MV-4-11 (cell line): ENCODE results near the gene UPP2.

Experiments
- DNase-seq: peaks from one replicate; lab custom pipeline; 2025; lab: John Stamatoyannopoulos, UW

Gene UPP2

DNA sequence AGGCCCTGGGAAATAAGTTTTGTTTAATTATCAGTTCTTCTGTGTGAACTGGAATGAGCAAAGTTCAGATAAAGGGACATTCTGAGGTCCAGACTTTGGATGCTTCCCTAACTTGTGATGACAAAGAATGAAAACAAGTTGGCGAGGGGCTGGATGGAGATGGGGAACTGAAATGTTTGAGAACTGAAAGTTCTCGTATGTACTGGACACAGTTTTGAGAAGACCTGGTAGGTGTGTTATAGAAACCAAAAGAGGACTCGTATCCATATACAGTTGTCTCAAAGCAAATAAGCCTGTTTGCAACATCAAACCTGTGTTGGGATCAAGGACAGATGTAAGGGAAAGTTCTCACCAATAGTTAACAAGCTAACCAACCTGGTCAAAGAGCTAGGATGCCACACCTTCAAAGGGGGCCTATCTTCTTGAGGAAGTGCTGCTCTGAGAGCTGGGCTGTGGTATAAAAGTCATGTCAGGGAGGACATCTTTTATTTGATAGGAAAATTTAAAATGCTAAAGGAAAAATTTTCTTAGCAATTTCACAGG, at the start of gene UPP2:
UPP2 (plus strand) TSS at position 493 of the 543 bp plus-strand sequence. CDS start 188 bp downstream, outside the sequence.
- peak; percentile 18 for DNase-seq

DNA sequence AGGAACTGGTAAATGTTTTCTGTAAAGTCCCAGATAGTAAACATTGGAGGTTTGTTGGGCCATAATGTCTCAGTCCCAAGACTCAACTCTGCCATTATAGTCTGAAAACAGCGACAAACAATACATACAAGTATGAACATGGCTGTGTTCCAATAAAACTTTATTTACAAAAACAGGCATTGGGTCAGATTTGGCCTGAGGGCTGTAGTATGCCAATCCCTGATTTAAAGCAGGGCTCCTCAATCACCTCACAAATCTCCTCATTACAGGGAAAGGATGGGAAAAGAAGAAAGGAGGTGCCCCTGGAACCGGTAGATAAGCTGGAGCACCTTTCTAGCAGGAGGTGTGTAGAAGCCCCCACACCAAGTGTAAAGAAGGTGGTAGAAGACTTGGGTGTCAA, 48.9 kb upstream of the UPP2 start:
- DNase-seq = no peak

- DNase-seq = no peak
Observed at GRCh38 chr2:158056875-158057274, 44.8 kb upstream of the UPP2 start.

- no peak for DNase-seq
Observed at GRCh38 chr2:158060160-158060834, 41.4 kb upstream of the UPP2 start.

DNA sequence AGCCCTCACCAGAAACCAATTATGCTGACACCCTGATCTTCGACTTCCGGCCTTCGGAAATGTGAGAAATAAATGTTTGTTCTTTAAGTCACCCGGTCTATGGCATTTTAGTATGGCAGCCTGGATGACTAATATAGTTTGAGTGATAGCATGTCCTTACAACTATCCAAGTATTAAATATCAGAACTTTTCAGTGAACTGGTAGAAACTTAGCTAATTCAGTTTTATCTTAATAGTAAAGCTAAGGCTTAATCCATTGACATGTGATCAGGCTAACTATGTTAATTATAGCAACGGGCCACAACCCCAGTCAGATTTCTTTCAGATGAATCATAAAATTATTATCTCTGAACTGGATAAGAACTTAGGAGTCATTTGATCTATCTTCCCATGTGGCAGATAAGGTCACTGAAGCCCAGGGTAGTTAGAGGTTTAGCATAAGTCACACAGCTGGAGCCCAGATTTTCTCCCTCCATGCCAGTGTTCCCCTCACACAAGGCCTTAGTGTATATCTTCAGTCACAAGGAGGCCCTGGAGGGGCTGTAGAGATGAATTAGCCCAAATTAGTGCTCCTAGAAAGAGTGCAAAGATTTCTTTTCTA, 40.7 kb upstream of the UPP2 start:
- no peak for DNase-seq

- no peak for DNase-seq
Observed at GRCh38 chr2:158061763-158062162, 39.9 kb upstream of the UPP2 start.

DNA sequence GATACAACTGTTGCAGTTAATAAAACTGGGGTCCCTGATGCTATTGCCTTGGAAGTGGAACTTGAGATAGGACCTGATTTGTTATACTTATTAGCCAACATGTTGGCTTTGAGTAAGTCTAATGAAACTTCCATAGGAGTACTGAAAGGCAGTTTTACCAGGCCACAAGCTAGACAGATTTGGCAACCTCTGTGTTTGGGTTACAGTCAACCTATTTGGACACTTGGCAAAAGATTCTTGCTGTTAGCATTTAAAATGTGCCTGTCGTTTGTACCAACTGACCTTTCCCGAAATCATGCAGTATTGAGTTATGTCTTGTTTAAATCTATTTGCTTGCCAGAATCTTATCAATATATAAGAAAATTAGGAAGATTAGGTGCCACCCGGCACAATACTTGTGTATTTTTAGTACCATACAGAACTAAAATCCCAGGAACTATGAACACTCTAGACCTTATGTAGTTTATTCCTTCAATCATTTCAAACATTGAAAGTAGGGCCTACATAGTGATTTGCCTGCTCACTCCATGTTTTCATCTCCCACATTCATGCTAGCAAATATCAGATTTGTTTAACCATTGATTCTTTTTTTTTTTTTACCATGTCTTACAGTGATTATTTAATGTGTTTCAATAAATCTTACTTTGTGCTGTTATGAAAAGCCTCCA, 35.5 kb upstream of the UPP2 start:
- DNase-seq = no peak

GRCh38 chr2:158071018-158071417, 30.7 kb upstream of the UPP2 start:
- DNase-seq = no peak

DNA sequence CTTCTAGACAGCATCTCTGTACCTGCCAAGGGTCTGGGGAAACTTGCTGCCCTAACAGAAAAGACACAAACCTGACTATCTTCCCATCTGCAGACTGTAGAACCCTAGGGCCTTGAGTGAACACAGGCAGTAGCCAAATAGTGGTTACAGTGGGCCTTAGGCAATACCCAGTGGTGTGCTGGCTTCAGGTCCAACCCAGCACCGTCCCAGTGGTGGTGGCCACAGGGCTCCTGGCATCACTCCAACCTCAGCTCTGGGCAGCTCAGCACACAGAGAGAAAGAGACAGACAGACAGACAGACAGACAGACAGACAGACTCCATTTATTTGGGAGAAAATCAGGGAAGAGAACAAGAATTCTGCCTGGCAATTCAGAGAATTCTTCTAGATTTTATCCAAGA, 29.3 kb upstream of the UPP2 start:
- no peak for DNase-seq

DNA sequence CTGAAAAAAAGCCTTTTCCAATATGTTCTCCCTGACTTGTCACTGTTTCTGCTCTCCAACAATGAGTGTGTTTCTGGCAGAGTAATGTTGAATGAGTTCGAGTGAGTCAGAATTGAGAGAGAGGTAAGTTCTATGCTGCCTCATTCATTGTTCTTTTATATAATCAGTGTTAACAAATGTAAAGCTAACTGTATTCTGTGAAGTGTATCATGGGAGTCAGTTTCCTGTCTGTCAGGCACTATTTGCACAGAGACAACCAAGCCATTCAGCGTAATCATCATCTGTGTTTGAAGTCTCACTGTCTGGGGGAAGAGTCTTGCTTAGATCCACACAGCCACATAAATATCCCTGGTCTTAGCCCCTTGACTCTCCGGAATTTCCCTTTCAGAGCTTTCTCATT, 22.0 kb upstream of the UPP2 start:
- no peak for DNase-seq

GRCh38 chr2:158088093-158088492, 13.6 kb upstream of the UPP2 start:
- no peak for DNase-seq

DNA sequence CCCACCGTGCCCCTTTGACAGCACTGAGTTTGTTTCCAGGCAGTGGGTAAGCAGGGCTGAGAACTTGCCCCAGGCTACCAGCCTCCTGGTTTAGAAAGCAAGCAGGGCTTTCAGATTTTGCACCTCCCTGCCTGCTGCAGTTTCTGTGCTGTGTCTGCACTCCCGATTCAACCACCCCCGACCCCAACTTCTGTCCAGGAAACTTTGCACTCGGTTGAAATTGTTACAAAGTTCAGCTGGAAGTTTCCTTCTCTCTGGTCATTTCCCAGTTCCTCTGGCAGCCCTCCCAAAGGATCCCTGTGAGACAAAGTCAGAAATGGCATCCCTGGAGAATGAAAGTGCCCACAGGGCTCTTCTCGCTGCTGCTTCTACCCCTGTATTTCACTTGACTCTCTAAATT, 12.4 kb upstream of the UPP2 start:
- no peak for DNase-seq

DNA sequence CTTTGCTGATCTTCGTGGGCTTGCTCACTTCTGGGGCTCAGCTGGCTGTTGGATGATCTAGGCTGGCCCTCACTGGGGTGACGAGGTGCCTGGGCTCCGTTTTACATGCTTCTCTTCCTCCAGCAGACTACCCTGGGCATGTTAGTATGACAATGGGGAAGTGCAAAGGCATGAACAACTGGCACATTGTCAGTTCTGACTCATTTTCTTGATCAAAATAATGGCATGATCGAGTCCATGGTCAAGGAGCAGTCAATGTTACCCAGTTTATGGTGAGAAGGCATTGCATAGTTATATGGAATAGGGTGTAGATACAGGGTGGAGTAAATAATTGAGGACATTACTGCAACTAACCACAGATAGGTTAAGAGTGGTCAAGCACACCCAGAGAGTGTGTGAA, 10.0 kb upstream of the UPP2 start:
- DNase-seq = peak; percentile 15

GRCh38 chr2:158094487-158095092, 7.1 kb upstream of the UPP2 start:
- DNase-seq = peak; percentile 38

- DNase-seq = no peak
Observed at GRCh38 chr2:158095269-158095668, 6.4 kb upstream of the UPP2 start.

GRCh38 chr2:158095912-158096311, 5.8 kb upstream of the UPP2 start:
- no peak for DNase-seq

GRCh38 chr2:158097481-158097880, 4.2 kb upstream of the UPP2 start:
- no peak for DNase-seq

DNA sequence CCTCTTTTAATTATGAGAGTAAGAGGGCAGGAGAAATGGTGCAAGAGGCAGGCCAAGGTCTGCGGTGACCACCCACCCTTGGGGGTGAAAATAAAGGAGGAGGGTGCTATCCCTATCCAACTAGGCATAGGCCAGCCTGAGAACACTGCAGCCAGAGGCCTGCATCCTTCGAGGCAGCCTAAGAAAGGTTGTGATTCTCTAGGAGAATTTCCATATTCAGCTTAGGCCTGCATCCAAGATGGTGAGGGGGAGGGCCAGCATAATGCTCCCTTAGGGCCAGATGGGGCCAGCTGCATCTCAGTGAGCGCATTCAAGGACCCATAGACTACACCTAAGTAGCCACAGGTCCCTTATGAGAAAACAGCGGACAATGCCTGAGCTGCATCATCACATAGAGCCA, 3.5 kb upstream of the UPP2 start:
- DNase-seq = no peak

- peak; percentile 26 for DNase-seq
Observed at GRCh38 chr2:158099716-158100115, 2.0 kb upstream of the UPP2 start.

DNA sequence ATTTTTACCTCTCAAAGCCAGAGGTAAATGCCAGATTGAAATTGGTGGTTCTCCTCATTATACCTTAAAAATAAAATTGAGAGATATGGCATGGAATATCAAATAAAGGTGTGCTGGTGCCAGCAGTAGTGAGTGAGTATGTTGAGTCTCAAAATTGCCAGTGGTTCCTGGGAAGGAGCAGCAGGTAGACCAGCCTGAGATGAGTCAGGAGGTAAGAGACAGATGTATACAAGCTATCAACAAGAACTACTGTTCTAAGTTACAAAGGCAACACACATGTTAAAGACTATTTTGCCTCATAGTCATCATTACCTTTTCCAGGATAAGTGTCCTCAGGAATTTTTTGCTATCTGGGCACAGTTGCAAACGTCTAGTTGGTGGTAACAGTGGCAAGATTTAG, 1.3 kb upstream of the UPP2 start:
- no peak for DNase-seq

DNA sequence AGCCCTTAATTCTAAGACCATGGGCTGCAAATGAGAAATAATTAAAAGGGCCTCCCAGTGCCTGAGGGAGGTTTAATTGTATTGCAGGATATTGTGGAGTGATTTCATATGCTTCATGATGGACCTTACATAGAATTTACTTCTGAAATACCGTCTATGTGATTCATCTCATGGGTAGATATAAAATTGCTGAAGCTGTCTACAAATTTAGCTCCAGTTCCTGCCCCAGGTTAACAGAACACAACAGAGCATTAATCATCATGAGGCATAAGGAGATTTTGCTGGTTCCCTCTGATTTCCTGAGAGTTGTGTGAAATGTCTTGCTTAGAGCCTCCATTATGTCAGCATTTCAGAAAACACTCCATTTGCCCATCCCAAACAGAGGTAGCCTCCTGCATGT, 770 bp downstream of the UPP2 start:
- no peak for DNase-seq

DNA sequence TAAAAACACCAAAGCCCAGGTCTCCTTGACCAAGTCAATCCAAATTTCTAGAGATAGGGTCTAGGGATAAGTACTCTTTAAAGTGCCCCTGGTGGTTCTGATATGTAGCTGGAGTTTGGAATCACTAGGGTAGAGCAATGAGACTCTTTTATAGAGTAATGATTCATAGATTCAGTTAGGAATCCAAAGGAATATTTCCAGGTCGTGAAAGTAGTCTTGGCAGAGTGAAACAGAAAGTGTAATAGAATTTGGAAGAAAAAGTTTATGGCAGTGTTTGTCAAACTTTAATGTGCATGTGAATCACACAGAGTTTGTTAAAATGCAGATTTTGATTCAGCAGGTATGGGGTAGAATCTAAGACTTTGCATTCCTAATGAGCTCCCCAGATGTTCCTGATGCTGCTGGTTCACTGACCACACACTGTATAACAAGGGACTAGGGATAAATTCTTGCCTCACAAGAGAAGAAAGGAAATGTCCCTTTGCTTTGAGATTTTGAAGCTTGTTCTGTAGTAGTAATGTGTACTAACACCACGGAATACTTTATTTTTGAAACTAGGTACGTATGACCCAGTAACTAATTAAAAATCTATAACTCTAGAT, 1.8 kb downstream of the UPP2 start:
- DNase-seq = no peak
